Left colon (tissue), 2 donors: ENCODE results near the gene AMBP. TPM values are rescaled to one million over a fixed set of nuclear protein-coding genes. Genes with fewer than 3 reads are reported as not detected.
"Not testable (repeated sequence)": the region's sequence is repeated elsewhere in the genome, so short reads cannot be mapped to it uniquely, and the experiment has no call there.

Experiments used
- ATAC-seq: fragments of 200-7000 bp; cut with Tn5 transposase; one replicate; pipeline ENCODE4 v1.9.1; 2020; ENCODE audit warnings: mild to moderate bottlenecking, moderate library complexity
- DNase-seq, 2 donors: peaks; one replicate each; pipeline ENCODE4 v3.0.0-alpha.2; 2020
- intact Hi-C, 2 donors: fragments of 100-400 bp; cut with DNase I in 1 of 2; cut with micrococcal nuclease in 1 of 2; formaldehyde crosslinking; loops; one replicate each; pipeline versions ENCODE4 v1.11.2 to v1.14.0; 2022; cut with DNase I, micrococcal nuclease
- total RNA-seq, 2 donors: library from RNA; stranded (reverse); fragmentation: NEBNext Ultra II Directional; extraction: Animal tissue kit (Norgen Biotek cat#: 25700); gene quantifications; one replicate each; pipeline ENCODE4 v1.2.1, GENCODE V29; 2021
- donor health status: DM: no; HTN: no; CAD: no.
- donor health status: DM: yes; HTN: yes; CAD: no.

The AMBP gene
- total RNA-seq, 2 donors from 2014 or later, result 0.39 to 0.64 TPM

- DNase-seq, result no peak
- intact Hi-C loops, result no loop called here
- ATAC-seq, result no peak
These were observed 18.0 kb upstream of the AMBP start for GRCh38 chr9:114096041-114096511.

DNA sequence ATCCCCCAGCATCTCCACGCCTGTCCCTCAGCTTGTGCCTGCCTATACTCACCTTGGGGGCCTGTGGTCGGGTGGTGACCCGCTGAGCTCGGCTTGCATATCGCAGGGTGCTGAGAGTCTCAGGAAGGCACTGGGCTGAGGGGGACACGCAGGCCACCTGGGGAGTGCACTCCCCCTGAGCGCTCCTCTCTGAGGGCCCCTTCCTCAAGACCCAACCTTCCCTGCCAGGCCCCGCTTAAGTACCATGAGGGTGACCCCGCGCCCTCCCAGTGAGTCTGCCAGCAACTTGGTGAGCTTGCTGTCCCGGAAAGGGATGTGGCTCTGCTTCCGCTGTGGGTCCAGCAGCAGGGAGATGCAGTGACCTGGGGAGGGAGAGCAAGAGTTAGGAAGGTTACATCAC, 16.9 kb upstream of the AMBP start:
- ATAC-seq (no peak), DNase-seq (no peak)
- intact Hi-C loops, result no loop called here

GRCh38 chr9:114093761-114094505, 15.8 kb upstream of the AMBP start:
- intact Hi-C loops, result no loop called here
- ATAC-seq (no peak), DNase-seq (no peak)

DNA sequence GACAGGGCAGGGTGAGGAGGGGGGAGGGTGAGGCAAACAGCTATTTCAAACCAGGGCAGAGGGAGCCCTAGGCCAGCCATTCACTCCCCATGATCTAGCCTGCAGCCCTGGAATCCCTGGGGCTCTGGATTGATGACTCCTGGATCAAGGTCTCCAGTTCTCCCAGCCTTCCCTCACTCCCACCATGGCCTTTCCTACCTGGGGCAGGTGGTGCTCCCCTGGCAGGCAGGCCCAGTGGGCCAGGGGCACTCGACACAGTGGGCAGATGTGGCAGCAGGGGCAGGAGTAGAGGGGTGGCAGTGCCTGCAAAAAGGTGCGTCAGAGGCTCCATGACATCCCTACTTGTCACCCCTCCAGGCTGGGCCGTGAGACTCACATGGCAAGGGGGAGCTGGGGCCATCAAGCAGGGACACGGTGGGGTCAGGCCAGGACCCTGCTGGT, 15.0 kb upstream of the AMBP start:
- no peak for DNase-seq
- ATAC-seq, result no peak
- intact Hi-C loops, result no loop called here

DNA sequence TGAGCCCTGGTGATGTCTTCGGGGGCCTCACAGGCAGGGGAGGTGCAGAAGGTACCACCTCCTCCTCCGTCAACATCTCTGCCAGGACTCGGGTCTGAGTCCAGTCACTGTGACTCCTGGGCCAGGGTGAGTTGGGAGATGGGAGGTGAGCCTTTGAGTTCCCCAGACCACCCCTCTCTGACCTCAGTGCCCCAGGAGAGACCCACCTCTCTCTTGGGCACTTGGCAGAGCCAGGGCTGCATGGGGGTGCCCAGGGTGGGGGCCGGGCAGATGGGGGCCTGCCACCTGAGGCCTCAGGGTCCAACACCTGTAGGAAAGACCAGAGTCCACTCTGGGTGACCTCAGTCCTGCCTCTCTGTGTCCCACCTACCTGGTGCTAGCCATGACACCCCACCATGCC, 14.2 kb upstream of the AMBP start:
- intact Hi-C loops, result no loop called here
- DNase-seq (no peak), ATAC-seq (no peak)

GRCh38 chr9:114091711-114092110, 13.6 kb upstream of the AMBP start:
- ATAC-seq (no peak), DNase-seq (no peak)
- intact Hi-C loops, result no loop called here

GRCh38 chr9:114090798-114091197, 12.7 kb upstream of the AMBP start:
- intact Hi-C loops, result no loop called here
- DNase-seq (no peak), ATAC-seq (no peak)

GRCh38 chr9:114089206-114089840, 11.2 kb upstream of the AMBP start:
- ATAC-seq, result no peak
- DNase-seq, result no peak
- intact Hi-C loops, result no loop called here

DNA sequence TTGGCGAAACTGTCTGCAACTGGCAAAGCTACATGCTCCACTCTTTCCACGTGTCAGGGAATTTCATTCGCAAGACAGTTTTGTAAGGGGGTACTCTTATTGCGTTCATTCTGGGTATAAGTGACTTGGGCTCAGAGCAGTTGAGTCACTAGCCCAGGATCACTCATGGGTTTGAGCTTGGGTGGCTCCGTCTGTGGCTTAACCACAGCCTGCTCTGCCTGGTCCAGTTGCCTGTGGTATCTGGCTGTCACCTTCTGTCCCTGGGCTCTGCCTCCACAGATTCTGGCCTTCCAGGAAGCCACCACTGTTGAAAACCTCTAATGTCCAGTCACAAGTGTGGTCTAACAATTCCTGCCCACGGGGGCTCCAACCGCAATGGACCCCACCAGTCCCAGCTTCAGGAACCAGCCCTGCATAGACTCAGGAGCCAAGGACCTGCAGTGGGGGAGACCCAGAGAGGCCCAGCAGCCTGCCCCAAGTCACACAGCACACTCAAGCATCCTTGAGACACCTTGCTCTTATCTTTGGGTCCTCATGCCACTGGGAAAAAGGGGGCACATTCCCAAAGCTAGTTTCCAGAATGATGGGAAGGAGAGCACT, 10.6 kb upstream of the AMBP start:
- intact Hi-C loops, result no loop called here
- DNase-seq (no peak), ATAC-seq (no peak)

DNA sequence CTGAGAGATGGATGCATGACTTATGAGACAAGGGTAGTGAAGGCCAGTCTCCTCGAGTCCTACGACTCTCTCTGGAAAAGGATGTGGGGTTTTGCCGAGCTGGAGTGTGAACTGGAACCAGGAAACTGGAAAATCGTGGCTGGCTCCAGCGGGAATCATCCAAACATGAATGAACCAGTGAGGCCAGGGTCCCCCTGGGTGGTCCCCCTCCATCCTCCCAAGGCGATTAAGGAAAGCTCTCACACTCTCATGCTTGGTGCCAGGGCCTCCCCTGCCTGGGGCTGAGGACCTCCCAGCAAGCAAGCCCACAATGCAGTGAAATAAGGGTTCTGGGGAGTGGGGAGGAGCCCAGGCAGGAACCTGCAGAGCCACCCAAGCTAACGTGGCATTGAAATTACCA, 9.6 kb upstream of the AMBP start:
- intact Hi-C loops, result no loop called here
- ATAC-seq (no peak), DNase-seq (no peak)

GRCh38 chr9:114086607-114087006, 8.5 kb upstream of the AMBP start:
- no peak for DNase-seq
- ATAC-seq, result no peak
- intact Hi-C loops, result no loop called here

DNA sequence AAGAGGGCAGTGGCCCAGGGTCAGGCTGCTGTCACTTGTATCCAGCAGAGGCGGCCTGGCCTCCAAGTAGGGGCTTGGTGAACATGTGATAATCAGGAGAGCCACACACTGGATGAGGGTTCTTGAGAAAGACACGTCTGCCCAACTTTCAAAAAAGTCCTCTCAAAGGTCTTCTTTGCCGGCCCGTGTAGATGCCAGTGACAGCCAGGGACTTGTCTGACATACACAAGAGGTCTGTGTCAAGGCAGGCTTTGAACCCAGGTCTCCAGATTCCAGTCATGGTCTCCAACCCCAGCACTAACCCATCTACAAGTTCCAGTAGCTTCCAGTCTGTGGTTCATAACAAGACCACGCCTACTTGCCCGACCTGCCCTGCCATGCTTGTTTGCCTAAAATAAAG, 7.9 kb upstream of the AMBP start:
- ATAC-seq (no peak), DNase-seq (no peak)
- intact Hi-C loops, result no loop called here

GRCh38 chr9:114085387-114085789, 7.3 kb upstream of the AMBP start:
- no peak for ATAC-seq
- DNase-seq, result no peak
- intact Hi-C loops, result no loop called here

- no peak for ATAC-seq
- DNase-seq, result no peak
- intact Hi-C loops, result no loop called here
These were observed 6.4 kb upstream of the AMBP start for GRCh38 chr9:114084282-114085073.

- intact Hi-C loops, result no loop called here
- DNase-seq, result no peak
- no peak for ATAC-seq
These were observed 5.6 kb upstream of the AMBP start for GRCh38 chr9:114083666-114084065.

DNA sequence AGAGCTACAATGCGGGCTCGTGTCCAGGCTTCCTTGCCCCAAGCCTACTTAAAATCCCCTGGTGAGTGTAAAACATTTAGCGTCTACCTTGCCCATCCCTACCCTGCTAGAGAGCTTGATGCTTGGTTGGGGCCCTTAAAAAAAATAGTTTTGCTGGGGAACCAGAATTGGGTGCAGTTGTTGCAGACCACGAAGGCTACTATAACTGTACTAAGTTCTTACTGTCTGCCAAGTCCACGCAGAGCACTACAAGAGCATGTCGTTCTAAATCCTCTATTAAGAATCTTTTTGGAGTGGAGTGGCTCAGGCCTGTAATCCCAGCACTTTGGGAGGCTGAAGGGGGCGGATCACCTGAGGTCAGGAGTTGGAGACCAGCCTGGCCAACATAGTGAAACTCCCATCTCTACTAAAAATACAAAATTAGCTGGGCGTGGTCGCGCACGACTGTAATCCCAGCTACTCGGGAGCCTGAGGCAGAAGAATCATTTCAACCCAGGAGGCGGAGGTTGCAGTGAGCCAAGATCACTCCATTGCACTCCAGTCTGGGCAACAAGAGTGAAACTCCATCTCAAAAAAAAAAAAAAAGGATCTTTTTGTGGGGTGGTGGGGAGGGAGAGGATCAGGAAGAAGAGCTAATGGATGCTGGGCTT, 4.8 kb upstream of the AMBP start:
- DNase-seq, ATAC-seq, intact Hi-C loops: not testable (repeated sequence)

DNA sequence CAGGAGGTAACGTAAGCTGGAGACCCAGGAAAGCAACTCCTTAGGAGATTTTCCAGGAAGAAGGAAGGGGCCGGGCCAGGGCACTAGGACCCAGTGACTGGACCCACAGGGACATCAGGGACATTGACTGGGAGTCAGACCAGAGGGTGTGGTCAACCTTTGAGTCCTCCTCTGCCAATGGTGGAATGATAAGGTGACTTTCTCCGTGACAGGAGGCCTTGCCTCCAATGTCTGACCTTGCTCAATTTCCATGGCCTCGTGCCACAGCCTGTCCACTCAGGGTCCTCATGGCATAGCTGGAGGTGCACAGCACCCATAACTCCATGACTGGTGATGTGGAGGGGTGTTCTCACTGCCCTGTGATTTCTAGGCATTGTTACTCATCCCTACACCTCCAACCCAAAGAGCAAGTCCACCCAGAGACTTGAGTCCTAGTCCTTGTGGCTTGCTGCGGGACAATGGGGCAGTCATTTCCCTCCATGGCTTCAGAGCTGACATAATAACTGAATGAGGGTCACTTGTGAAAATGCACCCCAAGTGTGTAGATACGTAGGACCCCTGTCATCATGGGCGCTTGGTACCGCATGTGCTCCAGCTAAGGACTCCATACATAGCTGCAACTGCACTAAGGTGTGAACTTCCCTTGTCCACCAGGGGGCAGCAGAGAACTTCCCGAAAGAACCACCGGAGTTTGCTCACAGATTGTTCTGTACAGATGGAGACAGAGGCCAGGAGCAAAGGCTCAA, 4.1 kb upstream of the AMBP start:
- ATAC-seq (peak; percentile 69), DNase-seq (peak; percentile 86 to 93)
- intact Hi-C loops, result no loop called here

GRCh38 chr9:114081441-114082016, 3.4 kb upstream of the AMBP start:
- ATAC-seq, result peak; percentile 14
- peak in 1 of 2 donors; percentile 41 for DNase-seq
- intact Hi-C loops, result no loop called here
